ENCODE results near the gene UGT2B11. TPM values are rescaled to one million over a fixed set of nuclear protein-coding genes. Genes with fewer than 3 reads are reported as not detected.
"Not testable (repeated sequence)": the region's sequence is repeated elsewhere in the genome, so short reads cannot be mapped to it uniquely, and the experiment has no call there.

The UGT2B11 gene
- total and polyA plus RNA-seq, 8 donors, result 0.10 to 0.62 TPM; not detected in 6

DNA sequence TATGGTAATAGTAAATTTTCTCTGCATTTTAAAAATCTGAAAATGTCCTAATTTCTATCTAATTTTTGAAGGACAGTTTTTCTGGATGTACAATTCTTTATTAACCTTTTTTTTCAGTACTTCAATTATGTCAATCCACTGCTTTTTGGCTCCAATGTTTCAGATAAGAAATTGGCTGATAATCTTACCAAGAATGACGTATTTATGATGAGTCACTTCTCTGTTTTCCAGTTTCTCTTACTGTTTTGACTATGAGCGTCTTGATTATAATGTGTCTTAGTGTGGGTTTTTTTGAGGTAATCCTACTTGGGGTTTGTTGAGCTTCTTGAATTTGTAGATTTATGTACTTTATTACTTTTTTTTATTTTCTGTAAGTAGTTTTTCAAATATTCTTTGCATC lies 47.2 kb downstream of the UGT2B11 start:
- Histone ChIP-seq H3K9me3 (no peaks in the 10 kb centered on the region), H3K4me3 (no peak overlapping the region), H3K27me3 (no peaks in the 10 kb centered on the region), H3K4me1 (no peaks in the 10 kb centered on the region), H3K36me3 (no peaks in the 10 kb centered on the region), H3K27ac (no peak overlapping the region)
- intact Hi-C loops (cut with DNase I), result no loop called here
- ATAC-seq (no peak), DNase-seq (no peak)
- TF ChIP-seq, protein P1, sequence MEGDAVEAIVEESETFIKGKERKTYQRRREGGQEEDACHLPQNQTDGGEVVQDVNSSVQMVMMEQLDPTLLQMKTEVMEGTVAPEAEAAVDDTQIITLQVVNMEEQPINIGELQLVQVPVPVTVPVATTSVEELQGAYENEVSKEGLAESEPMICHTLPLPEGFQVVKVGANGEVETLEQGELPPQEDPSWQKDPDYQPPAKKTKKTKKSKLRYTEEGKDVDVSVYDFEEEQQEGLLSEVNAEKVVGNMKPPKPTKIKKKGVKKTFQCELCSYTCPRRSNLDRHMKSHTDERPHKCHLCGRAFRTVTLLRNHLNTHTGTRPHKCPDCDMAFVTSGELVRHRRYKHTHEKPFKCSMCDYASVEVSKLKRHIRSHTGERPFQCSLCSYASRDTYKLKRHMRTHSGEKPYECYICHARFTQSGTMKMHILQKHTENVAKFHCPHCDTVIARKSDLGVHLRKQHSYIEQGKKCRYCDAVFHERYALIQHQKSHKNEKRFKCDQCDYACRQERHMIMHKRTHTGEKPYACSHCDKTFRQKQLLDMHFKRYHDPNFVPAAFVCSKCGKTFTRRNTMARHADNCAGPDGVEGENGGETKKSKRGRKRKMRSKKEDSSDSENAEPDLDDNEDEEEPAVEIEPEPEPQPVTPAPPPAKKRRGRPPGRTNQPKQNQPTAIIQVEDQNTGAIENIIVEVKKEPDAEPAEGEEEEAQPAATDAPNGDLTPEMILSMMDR (IDR thresholded peaks at IDR 0.05), result no peak

DNA sequence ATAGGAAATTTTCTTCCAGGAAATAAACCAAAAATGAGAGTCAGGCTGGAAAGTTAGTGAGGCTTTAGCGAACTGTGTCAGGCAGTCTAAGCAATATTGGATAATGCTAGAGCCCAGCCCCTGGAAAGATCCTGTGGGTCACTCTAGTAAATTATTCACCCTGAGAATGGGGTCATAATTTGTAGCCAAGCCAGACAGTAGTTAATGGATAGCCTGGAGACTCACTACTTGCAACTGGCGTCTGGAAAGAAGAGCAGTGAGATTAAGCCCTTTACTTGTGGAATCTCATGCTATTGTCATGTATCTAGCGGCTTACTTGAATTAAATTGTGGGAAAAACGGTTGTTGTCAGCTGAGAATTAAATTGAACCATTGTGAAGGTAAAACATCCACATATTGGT lies 48.2 kb downstream of the UGT2B11 start:
- ATAC-seq; H3K27me3 ChIP-seq; H3K9me3 ChIP-seq; intact Hi-C loops (cut with DNase I); H3K4me3 ChIP-seq; H3K27ac ChIP-seq; H3K4me1 ChIP-seq; DNase-seq; H3K36me3 ChIP-seq: not testable (repeated sequence)

DNA sequence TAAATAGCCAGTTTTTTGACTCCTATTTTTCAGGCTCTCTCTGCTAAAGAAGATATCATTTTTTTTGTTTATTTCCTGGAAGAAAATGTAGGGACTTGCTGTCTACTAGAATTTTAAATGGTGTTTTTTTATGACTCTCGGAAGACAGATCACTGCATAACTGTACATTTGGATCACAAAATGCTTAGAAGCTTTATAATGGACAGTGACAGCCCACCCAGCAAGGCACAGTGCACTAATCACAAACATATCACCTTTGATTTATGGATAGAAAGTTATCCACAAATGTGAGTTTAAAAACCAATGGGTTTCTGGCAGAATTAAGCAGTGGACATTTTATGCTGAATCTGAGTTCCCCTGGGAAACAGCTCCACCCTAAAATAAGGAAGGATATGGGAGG lies 48.8 kb downstream of the UGT2B11 start:
- H3K4me3 ChIP-seq; H3K27me3 ChIP-seq; H3K9me3 ChIP-seq; H3K27ac ChIP-seq; DNase-seq; H3K4me1 ChIP-seq; ATAC-seq; intact Hi-C loops (cut with DNase I); H3K36me3 ChIP-seq: not testable (repeated sequence)

DNA sequence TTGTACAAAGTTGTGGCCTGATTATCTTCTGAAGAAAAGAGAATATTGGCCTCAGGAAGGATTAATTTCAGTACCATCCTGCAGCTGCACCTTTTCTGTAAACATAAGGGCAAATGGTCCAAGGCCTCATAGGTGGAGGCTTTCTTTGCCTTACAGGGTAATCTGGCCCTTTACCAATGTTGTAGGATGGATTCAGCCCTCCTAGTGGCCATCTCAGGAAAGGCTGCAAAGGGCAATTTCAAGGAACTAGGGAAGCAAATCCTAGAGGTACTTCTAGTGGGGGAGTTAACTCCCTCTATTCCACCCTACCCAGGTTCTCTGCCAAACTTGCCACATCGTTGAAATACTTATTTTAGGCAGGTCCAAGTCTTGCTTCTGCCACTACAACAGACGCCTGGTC lies 57.6 kb downstream of the UGT2B11 start:
- TF ChIP-seq, protein P1 (IDR thresholded peaks at IDR 0.05), result no peak
- intact Hi-C loops (cut with DNase I), result no loop called here
- Histone ChIP-seq H3K4me1 (no peaks in the 10 kb centered on the region), H3K4me3 (no peak overlapping the region), H3K9me3 (no peaks in the 10 kb centered on the region), H3K36me3 (no peaks in the 10 kb centered on the region), H3K27me3 (no peaks in the 10 kb centered on the region), H3K27ac (no peak overlapping the region)
- DNase-seq, result no peak
- no peak for ATAC-seq

DNA sequence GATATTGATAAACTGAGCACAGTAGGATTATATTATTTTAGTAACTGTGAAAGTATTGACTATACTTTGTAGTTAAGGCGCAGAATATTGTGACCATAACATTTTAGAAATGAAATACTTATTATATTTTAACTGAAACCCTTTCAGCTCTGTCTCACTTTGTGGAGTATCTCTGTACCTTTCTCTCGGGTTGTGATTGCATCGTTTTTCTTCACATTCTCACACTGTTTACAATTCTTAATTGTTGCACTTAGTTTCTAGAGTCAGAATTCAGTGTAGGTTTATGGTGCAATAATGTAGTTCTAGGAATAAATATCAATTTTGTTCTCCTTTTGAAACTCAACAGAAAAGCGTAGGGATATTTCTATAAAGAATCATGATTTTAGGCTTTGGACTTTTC lies 60.5 kb downstream of the UGT2B11 start:
- Histone ChIP-seq H3K27me3 (no peaks in the 10 kb centered on the region), H3K4me1 (no peaks in the 10 kb centered on the region), H3K36me3 (no peaks in the 10 kb centered on the region), H3K27ac (no peak overlapping the region), H3K4me3 (no peak overlapping the region), H3K9me3 (no peaks in the 10 kb centered on the region)
- DNase-seq (no peak), ATAC-seq (no peak)
- TF ChIP-seq, protein P1 (IDR thresholded peaks at IDR 0.05), result no peak
- intact Hi-C loops (cut with DNase I), result no loop called here

Other genes with a start within 250 kb of the UGT2B11 start
- 1 to 10 TPM in 1 of 2 donors, under 1 TPM in 1; 0.47 to 1.5 TPM for gene UGT2B7, start 118.3 kb downstream of the UGT2B11 start, total RNA-seq
- gene UGT2B7, start 118.3 kb downstream of the UGT2B11 start, polyA plus RNA-seq (ENCODE audit: insufficient read length in 6 of 6), result 10 to 100 TPM; 12.4 to 46.5 (median 29.6) TPM
- gene UGT2B28, start 65.7 kb upstream of the UGT2B11 start, total RNA-seq, result not detected
- under 1 TPM in 4 of 6 donors, not detected in 2; 0.12 to 0.91 (median 0.65) TPM for gene UGT2B28, start 65.7 kb upstream of the UGT2B11 start, polyA plus RNA-seq (ENCODE audit: insufficient read length in 6 of 6)